Prostate gland (tissue), 2 donors: ENCODE measurements around the gene GDPD5. TPM values are rescaled to one million over a fixed set of nuclear protein-coding genes. Genes with fewer than 3 reads are reported as not detected.

Experiments used
- DNase-seq: peaks from one replicate; pipeline ENCODE4 v3.0.0-alpha.2; 2019; ENCODE audit warnings: low spot score
- H3K27ac ChIP-seq, 2 donors: fragments of 200-600 bp; sonication (generic); 2 replicates each; pipeline ENCODE4 v1.5.1; 2017 to 2019
- H3K27me3 ChIP-seq: fragments of 200-600 bp; sonication (generic); replicated peaks from 2 replicates; pipeline ENCODE4 v1.5.1; 2019; ENCODE audit not compliant: insufficient read depth
- H3K36me3 ChIP-seq, 2 donors: fragments of 200-600 bp; sonication (generic); 1 replicate in 1 of 2; 2 replicates in 1 of 2; pipeline versions ENCODE4 v1.5.1 to v1.8.1; 2017 to 2019
- H3K4me1 ChIP-seq: fragments of 200-600 bp; sonication (generic); replicated peaks from 2 replicates; pipeline ENCODE4 v1.5.1; 2019
- H3K4me3 ChIP-seq, 2 donors: fragments of 200-600 bp; sonication (generic); 2 replicates each; pipeline ENCODE4 v1.5.1; 2017 to 2019
- H3K9me3 ChIP-seq: fragments of 200-600 bp; sonication (generic); 2 replicates; pipeline ENCODE4 v1.5.1; 2017
- CTCF ChIP-seq, 4 experiments: fragments of 200-600 bp in 2 of 4; fragments of 450-650 bp in 2 of 4; sonication (generic) in 2 of 4; IDR thresholded peaks; 1 replicate in 3 of 4; 2 replicates in 1 of 4; pipeline ENCODE4 v1.5.1; 2016 to 2019; ENCODE audit warnings: antibody characterized with exemption in 4 of 4, mild to moderate bottlenecking in 2 of 4, moderate library complexity in 2 of 4
- POLR2A ChIP-seq: fragments of 450-650 bp; IDR thresholded peaks from one replicate; pipeline ENCODE4 v1.6.1; 2016; ENCODE audit warnings: antibody characterized with exemption, mild to moderate bottlenecking
- POLR2AphosphoS5 ChIP-seq: sonication (generic); formaldehyde crosslinking; IDR thresholded peaks from one replicate; pipeline ENCODE4 v1.6.1; 2017; ENCODE audit warnings: antibody characterized with exemption
- WGBS: methylation state at CpG from one replicate; pipeline ENCODE4 v1.1.5; 2018; 5-methylcytosine and 5-hydroxymethylcytosine counted together
- intact Hi-C: fragments of 100-400 bp; cut with DNase I; formaldehyde crosslinking; loops from one replicate; pipeline ENCODE4 v1.14.2; 2022
- total RNA-seq, 2 donors: library from RNA; depleted of rRNA; stranded (reverse); fragments of >200 nt; gene quantifications; one replicate each; pipeline ENCODE4 v1.1.0, GENCODE V29; 2016

GDPD5 gene
- total RNA-seq, 2 donors from 2014 or later = 1.7 to 14.6 TPM

- intact Hi-C loops = loop anchor here (5.0 kb wide), 1 partner anchor 320 kb away; no protein-coding TSS in a partner anchor
Measured at GRCh38 chr11:75547177-75547576, 21.4 kb upstream of the GDPD5 start.

GRCh38 chr11:75543806-75544205 is 18.1 kb upstream of the GDPD5 start:
- WGBS = 94% methylated on average over 6 of the region's 6 CpGs
- TF ChIP-seq POLR2AphosphoS5 (no peak), POLR2A (no peak), CTCF (IDR thresholded peaks at IDR 0.05) (no peak)
- Histone ChIP-seq H3K4me1 (no peaks in the 10 kb centered on the region), H3K36me3 (no peaks in the 10 kb centered on the region), H3K9me3 (no peaks in the 10 kb centered on the region), H3K27me3 (no peaks in the 10 kb centered on the region), H3K27ac (no peak overlapping the region), H3K4me3 (no peak overlapping the region)
- no peak for DNase-seq
- intact Hi-C loops = no loop called here

More at GRCh38 chr11:75547177-75547576, 21.4 kb upstream of the GDPD5 start:
- Histone ChIP-seq H3K9me3 (no peaks in the 10 kb centered on the region), H3K4me3 (no peak overlapping the region), H3K4me1 (no peaks in the 10 kb centered on the region), H3K27ac (no peak overlapping the region), H3K36me3 (no peaks in the 10 kb centered on the region), H3K27me3 (no peaks in the 10 kb centered on the region)
- no peak for TF ChIP-seq CTCF (IDR thresholded peaks at IDR 0.05)
- no peak for TF ChIP-seq POLR2AphosphoS5
- no peak for TF ChIP-seq POLR2A
- DNase-seq = no peak
- WGBS = 81% methylated on average over 1 of the region's 1 CpG

DNA sequence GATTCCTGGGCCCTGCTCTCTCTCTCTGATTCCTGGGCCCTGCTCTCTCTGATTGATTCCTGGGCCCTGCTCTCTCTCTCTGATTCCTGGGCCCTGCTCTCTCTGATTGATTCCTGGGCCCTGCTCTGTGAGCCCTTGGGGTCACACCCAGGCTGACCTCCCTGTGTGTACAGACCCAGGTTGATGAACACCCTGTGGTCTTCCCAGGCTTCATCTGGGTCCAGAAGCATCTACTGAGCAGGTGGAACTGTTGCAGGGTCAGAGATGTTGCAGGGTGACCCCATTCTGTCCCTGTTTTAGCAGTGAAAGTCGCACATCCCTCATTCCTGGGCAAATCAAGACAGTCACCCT is 16.3 kb upstream of the GDPD5 start:
- intact Hi-C loops = no loop called here
- H3K4me1 ChIP-seq = no peaks in the 10 kb centered on the region
- H3K27ac ChIP-seq = no peak overlapping the region

DNA sequence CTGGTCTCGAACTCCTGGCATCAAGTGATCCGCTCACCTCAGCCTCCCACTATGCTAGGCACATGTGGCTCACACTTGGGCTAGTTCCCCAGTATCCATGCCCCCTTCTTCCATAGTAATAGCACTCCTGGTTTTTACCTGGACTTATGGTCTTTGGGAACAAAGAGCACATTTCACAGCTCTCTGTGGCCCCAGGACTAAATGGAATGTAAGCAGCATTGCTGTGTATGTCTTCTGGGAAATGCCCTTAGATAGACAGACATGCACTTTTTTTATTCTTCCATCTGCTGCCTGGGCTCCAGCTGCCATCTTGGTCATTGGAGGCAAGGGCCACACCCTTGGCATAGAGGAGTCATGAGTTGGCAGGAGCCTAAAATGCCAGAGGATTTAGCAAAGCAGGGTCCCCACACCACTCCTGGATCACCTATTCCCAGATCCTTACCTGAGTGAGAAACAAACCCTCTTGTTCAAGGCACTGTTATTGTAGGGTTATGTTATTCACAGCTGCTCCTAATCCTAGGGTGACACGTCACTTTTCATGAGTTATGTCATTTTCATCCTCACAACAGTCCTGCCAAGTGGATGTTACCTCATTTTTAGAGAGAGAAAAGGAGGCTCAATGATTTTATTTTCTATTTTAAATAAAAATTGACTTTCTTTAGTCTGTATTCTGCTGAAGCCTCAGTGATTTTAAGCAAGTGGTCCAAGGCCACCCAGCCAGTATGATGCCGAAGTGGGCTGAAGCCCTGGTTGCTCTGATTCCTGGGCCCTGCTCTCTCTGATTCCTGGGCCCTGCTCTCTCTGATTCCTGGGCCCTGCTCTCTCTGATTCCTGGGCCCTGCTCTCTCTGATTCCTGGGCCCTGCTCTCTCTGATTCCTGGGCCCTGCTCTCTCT is 15.7 kb upstream of the GDPD5 start:
- no peaks in the 10 kb centered on the region for H3K9me3 ChIP-seq
- intact Hi-C loops = no loop called here

More for the DNA sequence above, 16.3 kb upstream of the GDPD5 start:
- no peak for TF ChIP-seq POLR2A
- no peak for TF ChIP-seq CTCF (IDR thresholded peaks at IDR 0.05)
- TF ChIP-seq POLR2AphosphoS5 = no peak
- H3K4me3 ChIP-seq = no peak overlapping the region
- H3K27me3 ChIP-seq = no peaks in the 10 kb centered on the region
- no peaks in the 10 kb centered on the region for H3K36me3 ChIP-seq
- no peaks in the 10 kb centered on the region for H3K9me3 ChIP-seq
- WGBS = 100% methylated on average over 1 of the region's 1 CpG
- no peak for DNase-seq

More for the DNA sequence above, 15.7 kb upstream of the GDPD5 start:
- DNase-seq = no peak
- H3K4me1 ChIP-seq = no peaks in the 10 kb centered on the region
- H3K36me3 ChIP-seq = no peaks in the 10 kb centered on the region
- 92% methylated on average over 4 of the region's 4 CpGs for WGBS
- no peak overlapping the region for H3K4me3 ChIP-seq
- TF ChIP-seq CTCF (IDR thresholded peaks at IDR 0.05) (no peak), POLR2AphosphoS5 (no peak), POLR2A (no peak)
- H3K27ac ChIP-seq = no peak overlapping the region
- H3K27me3 ChIP-seq = no peaks in the 10 kb centered on the region
